HG03175 (cell line): ENCODE results near the gene MPO.

Experiments
- ATAC-seq: cut with Tn5 transposase; IDR thresholded peaks from one replicate; pipeline ENCODE4 v1.9.1; 2021; ENCODE audit warnings: mild to moderate bottlenecking, moderate library complexity; ENCODE audit not compliant: unreplicated experiment

The MPO gene

GRCh38 chr17:58282442-58282841 lies 1.7 kb upstream of the MPO start:
- ATAC-seq: no peak

DNA sequence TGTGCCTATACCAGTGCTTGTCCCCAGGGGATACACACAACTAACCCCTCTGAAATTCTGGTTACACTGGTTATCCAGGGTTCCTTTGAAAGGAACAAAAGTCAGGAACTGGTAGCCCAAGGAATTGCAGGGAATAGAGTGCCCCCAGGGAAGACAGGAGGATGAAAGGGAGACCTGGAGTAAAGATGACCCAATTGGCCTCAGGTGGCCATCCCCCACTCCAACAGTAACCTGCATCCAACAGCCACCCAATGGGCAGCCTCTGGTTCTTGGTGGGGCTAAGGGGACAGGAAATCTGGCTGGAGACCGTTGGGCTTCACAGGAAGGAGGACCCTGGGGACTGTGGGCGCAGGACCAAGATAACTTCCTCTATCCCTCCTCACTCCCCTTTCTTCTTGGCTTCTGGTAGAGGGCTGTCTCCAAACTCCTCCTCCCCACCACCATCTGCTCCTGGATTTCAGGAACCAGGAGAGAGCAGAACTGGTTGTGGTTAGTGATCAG lies 826 bp upstream of the MPO start:
- ATAC-seq: no peak

GRCh38 chr17:58279736-58280479 lies 827 bp downstream of the MPO start:
- ATAC-seq: no peak

DNA sequence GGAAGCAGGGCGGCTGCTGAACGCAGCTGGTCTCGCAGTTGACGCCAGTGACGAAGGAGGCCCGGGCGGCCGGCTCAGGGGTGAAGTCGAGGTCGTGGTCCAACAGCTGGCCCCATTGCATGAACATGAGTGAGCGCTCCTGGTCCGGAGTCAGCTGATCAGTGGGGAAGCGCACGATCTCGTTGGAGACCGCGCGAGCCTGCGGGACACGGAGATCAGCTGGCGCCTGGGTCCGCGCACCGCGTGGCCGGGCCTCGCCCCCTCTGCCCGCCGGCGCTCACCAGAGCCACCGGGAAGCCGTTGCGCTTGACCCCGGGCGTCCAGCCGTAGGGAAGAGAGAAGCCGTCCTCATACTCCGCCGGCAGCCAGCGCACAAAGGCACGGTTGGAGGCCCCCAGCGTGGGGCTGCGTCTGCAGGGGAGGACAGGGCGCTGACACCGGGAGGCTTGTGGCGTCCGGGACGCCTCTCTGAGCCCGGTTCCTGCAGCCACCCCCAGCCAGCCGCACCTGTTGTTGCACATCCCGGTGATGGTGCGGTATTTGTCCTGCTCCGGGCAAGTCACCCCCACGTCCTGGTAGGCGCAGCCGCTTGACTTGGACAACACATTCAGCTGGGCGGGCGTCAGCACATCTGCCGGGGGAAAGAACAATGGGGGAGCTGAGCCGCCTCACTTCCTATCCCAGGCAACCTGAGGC lies 1.6 kb downstream of the MPO start:
- ATAC-seq: no peak

- ATAC-seq: no peak
Measured at GRCh38 chr17:58278661-58279015, 2.1 kb downstream of the MPO start.

DNA sequence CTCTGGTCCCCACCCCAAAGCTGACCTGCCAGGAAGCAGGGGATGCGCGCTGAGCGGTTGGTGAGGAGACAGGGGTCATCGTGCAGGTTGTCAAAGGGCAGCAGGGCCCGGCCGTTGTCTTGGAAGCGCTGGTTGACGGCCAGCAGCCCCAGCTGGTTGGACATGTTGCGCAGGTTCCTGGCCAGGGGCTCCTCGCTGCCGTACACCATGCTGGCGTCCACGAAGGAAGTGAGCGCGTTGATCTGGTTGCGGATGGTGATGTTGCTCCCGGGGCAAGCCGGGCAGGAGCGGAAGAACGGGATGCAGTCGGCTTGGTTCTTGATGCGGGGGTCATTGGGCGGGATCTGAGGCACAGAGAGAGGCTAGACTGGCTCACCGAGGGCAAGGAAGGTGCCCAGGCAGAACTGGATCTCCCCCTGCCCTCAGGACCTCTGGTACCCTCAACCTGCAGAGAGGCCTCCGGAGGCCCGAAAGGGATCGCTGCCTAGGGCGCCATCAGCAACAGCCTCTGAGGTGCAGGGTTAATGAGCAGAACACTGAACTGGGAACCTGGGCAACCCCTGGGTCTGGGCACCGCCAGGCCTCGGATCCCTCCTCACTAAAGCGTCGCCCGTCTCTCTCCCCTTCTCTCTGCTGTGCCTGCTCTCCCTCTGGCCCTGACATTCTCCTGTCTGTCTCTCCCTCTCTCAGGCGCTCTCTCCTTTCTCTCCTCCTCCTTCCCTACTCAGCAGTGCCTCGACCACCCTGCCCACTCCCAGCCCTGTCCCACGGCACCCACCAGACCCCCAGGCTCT lies 2.7 kb downstream of the MPO start:
- no peak for ATAC-seq

DNA sequence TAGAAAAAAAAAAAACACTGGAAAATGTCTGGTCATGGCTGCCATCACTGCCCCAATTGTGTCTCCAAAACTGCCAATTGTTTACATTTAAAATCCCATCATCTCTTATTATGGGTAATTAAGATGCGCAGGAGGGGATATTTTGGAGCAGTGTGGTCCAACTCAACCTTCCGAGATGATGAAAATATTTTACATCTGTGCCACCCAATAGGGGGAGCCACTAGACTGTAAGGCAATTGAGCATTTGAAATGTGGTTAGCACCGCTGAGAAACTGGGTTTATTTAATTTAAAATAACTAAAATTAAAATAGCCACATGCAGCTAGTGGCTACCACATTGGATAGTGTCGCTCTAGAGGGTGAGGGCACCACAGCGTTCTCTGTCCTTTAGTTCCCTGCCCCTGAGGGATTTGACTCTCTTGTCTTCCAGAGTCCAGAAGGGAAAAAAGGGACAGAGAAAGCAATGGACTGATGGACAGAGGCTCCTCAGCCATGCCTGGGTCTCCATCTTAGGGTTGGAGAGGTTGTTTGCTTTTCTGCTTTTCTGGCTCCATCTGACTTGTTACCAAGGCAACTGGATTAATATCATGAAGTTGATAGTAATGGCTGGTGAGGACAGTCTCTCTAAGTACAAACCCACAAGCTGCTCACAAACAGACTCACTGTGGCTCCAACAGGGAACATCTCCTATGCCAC lies 3.5 kb downstream of the MPO start:
- ATAC-seq: no peak

GRCh38 chr17:58276423-58276822 lies 4.3 kb downstream of the MPO start:
- ATAC-seq: no peak

GRCh38 chr17:58275417-58275816 lies 5.3 kb downstream of the MPO start:
- no peak for ATAC-seq

GRCh38 chr17:58273453-58274104 lies 7.2 kb downstream of the MPO start:
- ATAC-seq: no peak

DNA sequence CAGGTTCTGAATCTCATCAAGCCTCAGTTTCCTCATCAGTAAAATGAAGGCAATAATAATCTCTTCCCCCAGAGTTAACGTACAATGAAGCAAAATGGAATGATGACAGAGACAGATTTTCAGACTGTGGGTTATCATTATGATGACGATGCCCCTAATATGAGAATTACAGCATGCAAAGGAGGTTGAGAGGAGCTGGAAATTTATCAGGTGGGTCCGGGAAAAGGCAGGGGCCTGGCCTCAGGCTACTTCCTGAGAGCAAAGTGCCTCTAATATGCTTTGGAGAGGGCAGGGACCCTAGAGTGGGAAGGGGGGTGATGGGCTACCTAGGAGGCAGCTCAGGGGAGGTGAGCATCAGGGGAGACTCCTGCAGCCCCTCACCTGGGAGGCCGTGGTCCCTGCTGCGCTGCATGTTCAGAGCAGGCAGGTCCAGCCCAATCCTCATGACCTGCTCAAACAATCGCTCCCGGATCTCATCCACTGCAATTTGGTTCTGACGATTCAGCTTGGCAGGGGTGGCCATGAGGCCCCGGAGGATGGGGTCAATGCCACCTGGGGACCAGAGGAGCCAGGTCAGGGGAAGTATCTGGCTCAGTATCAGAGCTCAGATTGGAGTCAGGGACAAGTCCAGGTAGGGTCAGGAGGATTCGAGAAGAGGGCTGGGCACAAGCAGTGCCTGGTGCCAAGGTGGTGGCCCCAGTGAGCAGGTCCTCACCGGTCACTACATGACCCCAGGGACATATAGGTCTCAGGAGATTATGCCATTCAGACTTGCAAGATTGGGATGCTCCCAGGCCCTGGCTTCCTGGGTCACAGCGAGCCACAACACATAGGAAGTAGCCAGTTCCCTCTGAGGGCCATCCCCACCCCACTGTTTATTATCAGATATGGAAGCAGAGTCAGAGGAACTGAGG lies 8.1 kb downstream of the MPO start:
- ATAC-seq: no peak

DNA sequence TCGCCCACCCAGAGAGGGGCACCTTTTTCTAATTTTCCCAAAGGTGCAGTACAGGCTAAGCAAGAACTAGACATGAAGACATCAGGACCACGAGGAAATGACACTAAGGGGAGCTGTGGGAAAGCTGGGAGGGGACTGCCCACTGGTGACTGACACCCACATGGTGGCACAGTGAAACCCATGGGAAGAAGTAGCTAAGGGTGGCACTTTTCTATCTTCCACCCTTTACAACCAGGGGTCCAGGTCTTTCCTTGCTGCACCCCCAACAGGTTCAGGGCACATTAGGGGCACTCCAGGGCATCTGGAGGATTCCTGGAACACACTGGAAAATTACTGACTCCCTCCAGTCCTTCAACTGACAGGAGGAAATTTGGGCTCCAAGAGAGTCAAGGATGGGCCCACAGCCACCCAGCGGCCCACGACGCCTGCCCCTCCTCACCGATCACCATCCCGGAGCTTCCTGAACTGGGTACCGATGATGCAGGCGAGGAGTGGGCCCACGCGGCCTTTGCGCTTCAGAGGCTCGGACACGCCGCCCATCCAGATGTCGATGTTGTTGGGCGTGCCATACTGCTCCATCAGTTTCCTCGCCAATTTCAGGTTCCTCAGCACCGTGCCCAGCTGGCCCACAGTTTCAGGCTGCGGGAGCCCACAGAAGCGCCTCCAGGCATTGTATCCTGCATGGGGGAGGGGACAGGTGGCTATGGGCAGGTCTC lies 9.4 kb downstream of the MPO start:
- ATAC-seq: no peak

GRCh38 chr17:58270476-58271215 lies 10.1 kb downstream of the MPO start:
- ATAC-seq: no peak

DNA sequence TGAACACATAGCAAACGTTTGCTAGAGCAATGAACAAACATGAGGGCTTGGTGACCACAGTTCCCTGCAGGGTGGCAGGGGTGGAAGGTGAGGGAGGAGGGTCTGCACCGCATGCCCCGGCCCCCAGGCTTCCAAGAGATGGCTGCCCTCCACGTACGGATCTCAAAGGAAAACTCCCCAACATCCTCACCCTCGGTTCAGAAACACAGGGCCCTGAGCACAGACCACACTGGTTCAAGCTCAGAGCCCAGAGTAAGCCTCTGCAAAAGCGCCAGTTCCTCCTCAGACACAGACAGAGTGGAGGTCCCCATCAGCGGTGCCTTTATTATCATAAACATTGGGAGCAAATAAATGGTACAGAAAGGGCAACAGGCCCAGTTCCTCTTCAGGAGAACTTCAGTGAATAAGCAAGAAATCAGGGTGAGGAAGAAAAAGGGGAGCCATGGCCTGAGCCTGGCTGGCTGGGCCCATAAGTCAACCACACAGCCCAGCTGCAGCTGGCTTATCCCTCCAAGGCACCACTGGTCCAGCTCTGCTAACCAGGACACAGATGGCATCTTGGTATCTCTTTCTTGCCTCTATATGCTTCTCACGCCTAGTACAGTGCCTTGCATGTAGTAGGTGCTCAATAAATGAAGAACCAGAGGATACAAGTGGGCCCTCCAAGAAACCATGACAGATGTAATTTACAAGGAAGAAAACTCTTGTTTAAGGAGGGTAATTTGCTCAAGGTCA lies 11.0 kb downstream of the MPO start:
- ATAC-seq: no peak

DNA sequence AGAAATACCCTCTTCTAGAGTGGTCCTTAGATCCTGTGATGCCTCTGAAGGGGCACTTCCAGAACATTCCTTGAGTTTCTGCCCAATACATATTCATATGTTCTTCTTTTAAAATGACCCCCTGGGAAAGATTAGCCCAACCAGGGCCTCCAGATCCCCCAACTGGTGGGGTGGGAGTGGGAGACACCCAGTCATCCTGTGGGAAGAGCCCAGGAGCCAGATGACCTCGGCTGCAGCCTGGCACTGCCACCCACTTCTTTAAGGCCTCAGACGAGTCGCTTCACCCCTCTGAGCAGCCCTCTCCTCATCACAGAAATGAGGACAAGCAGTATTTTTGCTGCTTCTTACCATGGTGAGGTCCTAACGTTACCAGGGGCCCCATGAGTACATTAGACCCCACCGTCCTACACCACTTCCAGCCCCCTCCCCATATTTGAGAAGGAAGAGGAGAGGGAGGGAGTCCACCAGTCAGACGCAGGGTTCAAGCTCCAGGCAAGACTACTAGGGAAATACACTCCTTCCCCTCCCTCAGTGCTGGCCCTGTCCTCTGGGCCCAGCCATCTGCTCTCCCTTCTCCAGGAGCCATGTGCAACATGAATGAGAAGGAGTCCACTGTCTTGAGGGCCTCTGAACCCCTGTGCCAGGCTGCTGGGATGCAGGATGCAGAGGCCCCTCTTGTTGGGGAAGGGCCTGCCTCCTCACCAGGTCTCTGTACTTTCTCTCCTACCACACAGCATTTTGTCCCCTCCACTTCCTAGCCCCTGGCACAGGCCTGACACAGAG lies 11.8 kb downstream of the MPO start:
- ATAC-seq: no peak

- no peak for ATAC-seq
Measured at GRCh38 chr17:58268326-58268725, 12.4 kb downstream of the MPO start.
